ENCODE measurements around the gene NBR1.
"Not testable (repeated sequence)": the region's sequence is repeated elsewhere in the genome, so short reads cannot be mapped to it uniquely, and the experiment has no call there.

NBR1 gene

GRCh38 chr17:43170766-43171585 is at the start of gene NBR1:
Gene NBR1 (plus strand): TSS chr17:43171214. CDS start chr17:43175800, 4,586 bp downstream.
- DNase-seq (ENCODE audit: low read depth), result peak; percentile 97

- peak; percentile 99 for DNase-seq (ENCODE audit: low read depth)
These were observed 45.7 kb upstream of the NBR1 start, which contains the start of gene BRCA1 for GRCh38 chr17:43125133-43125966. Gene BRCA1 (minus strand): TSS chr17:43125364. CDS start chr17:43124096, 1,268 bp downstream.

GRCh38 chr17:43125967-43126910 is 44.8 kb upstream of the NBR1 start:
- no peak for DNase-seq (ENCODE audit: low read depth)

GRCh38 chr17:43126911-43127290 is 44.1 kb upstream of the NBR1 start:
- no peak for DNase-seq (ENCODE audit: low read depth)

GRCh38 chr17:43127333-43127876 is 43.6 kb upstream of the NBR1 start:
- not testable (repeated sequence) for DNase-seq (ENCODE audit: low read depth)

GRCh38 chr17:43129671-43130010 is 41.4 kb upstream of the NBR1 start:
- no peak for DNase-seq (ENCODE audit: low read depth)

- DNase-seq (ENCODE audit: low read depth), result no peak
These were observed 38.9 kb upstream of the NBR1 start for GRCh38 chr17:43132117-43132516.

GRCh38 chr17:43133439-43133838 is 37.6 kb upstream of the NBR1 start:
- not testable (repeated sequence) for DNase-seq (ENCODE audit: low read depth)

GRCh38 chr17:43134774-43135453 is 36.1 kb upstream of the NBR1 start:
- DNase-seq (ENCODE audit: low read depth), result no peak

GRCh38 chr17:43135454-43135819 is 35.6 kb upstream of the NBR1 start:
- no peak for DNase-seq (ENCODE audit: low read depth)

- not testable (repeated sequence) for DNase-seq (ENCODE audit: low read depth)
These were observed 34.4 kb upstream of the NBR1 start for GRCh38 chr17:43136574-43136973.

GRCh38 chr17:43138531-43138930 is 32.5 kb upstream of the NBR1 start:
- DNase-seq (ENCODE audit: low read depth), result not testable (repeated sequence)

GRCh38 chr17:43140396-43141332 is 30.4 kb upstream of the NBR1 start:
- DNase-seq (ENCODE audit: low read depth), result no peak

GRCh38 chr17:43142153-43142552 is 28.9 kb upstream of the NBR1 start:
- DNase-seq (ENCODE audit: low read depth), result no peak

- no peak for DNase-seq (ENCODE audit: low read depth)
These were observed 27.8 kb upstream of the NBR1 start for GRCh38 chr17:43143201-43143600.

- DNase-seq (ENCODE audit: low read depth), result no peak
These were observed 24.4 kb upstream of the NBR1 start for GRCh38 chr17:43146649-43147048.

- no peak for DNase-seq (ENCODE audit: low read depth)
These were observed 19.0 kb upstream of the NBR1 start for GRCh38 chr17:43151880-43152456.

GRCh38 chr17:43153197-43153835 is 17.7 kb upstream of the NBR1 start:
- not testable (repeated sequence) for DNase-seq (ENCODE audit: low read depth)

GRCh38 chr17:43155666-43156065 is 15.3 kb upstream of the NBR1 start:
- no peak for DNase-seq (ENCODE audit: low read depth)
